Lower leg skin (tissue), 4 donors: Measurements from ENCODE around the gene PGBD5. TPM values are rescaled to one million over a fixed set of nuclear protein-coding genes. Genes with fewer than 3 reads are reported as not detected.

Source experiments
- DNase-seq, 2 donors: peaks; one replicate each; pipeline ENCODE4 v3.0.0-alpha.2; 2019; ENCODE audit warnings: low spot score in 2 of 2
- H3K4me3 ChIP-seq: fragments of 200-600 bp; sonication (generic); 2 replicates; pipeline ENCODE4 v1.5.1; 2017; ENCODE audit warnings: mild to moderate bottlenecking, low read depth; ENCODE audit not compliant: poor library complexity, severe bottlenecking
- POLR2A ChIP-seq, 2 donors: fragments of 450-650 bp; IDR thresholded peaks; one replicate each; pipeline ENCODE4 v1.6.1; 2016 to 2017; ENCODE audit warnings: antibody characterized with exemption in 2 of 2, mild to moderate bottlenecking in 1 of 2, moderate library complexity in 1 of 2
- WGBS, 2 donors: methylation state at CpG; one replicate each; pipeline ENCODE4 v1.1.5; 2018; 5-methylcytosine and 5-hydroxymethylcytosine counted together
- intact Hi-C: fragments of 100-400 bp; cut with DNase I; formaldehyde crosslinking; loops from one replicate; pipeline ENCODE4 v1.15.0; 2023; ENCODE audit warnings: low total_unique reads
- total RNA-seq, 4 donors: library from RNA; depleted of rRNA; stranded (reverse); fragments of >200 nt; gene quantifications; one replicate each; pipeline ENCODE4 v1.1.0, GENCODE V29; 2016
- TF ChIP-seq, protein P1 (sequence below), 3 donors: fragments of 450-650 bp; IDR thresholded peaks; one replicate each; pipeline ENCODE4 v1.5.1; 2016; ENCODE audit warnings: antibody characterized with exemption in 3 of 3, mild to moderate bottlenecking in 3 of 3, moderate library complexity in 2 of 3

PGBD5 gene
- total RNA-seq, 4 donors from 2014 or later: 0.04 to 1.6 (median 0.11) TPM

DNA sequence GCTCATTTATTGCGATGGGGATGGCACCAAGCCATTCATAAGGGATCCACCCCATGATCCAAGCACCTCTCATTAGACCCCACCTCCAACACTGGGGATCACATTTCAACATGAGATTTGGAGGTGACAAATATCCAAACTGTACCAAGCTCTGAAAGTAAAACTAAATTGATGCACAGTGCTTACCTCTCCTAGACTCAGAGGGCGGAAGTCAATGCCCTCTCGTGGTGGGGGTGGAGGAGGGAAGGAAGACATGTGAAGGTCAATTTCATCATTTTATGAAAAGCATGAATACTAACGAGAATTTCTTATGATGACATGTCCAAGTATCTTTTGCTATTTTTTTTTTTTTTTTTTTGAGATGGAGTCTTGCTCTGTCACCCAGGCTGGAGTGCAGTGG is 120.0 kb downstream of the PGBD5 start:
- 53 to 62% methylated on average over 4 of the region's 4 CpGs for whole genome bisulfite sequencing, 2 donors
- TF ChIP-seq, protein P1, sequence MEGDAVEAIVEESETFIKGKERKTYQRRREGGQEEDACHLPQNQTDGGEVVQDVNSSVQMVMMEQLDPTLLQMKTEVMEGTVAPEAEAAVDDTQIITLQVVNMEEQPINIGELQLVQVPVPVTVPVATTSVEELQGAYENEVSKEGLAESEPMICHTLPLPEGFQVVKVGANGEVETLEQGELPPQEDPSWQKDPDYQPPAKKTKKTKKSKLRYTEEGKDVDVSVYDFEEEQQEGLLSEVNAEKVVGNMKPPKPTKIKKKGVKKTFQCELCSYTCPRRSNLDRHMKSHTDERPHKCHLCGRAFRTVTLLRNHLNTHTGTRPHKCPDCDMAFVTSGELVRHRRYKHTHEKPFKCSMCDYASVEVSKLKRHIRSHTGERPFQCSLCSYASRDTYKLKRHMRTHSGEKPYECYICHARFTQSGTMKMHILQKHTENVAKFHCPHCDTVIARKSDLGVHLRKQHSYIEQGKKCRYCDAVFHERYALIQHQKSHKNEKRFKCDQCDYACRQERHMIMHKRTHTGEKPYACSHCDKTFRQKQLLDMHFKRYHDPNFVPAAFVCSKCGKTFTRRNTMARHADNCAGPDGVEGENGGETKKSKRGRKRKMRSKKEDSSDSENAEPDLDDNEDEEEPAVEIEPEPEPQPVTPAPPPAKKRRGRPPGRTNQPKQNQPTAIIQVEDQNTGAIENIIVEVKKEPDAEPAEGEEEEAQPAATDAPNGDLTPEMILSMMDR (IDR thresholded peaks at IDR 0.05): no peak
- TF ChIP-seq POLR2A (IDR thresholded peaks at IDR 0.05): no peak
- no peak overlapping the region for H3K4me3 ChIP-seq
- no peak for DNase-seq
- intact Hi-C loops: no loop called here

DNA sequence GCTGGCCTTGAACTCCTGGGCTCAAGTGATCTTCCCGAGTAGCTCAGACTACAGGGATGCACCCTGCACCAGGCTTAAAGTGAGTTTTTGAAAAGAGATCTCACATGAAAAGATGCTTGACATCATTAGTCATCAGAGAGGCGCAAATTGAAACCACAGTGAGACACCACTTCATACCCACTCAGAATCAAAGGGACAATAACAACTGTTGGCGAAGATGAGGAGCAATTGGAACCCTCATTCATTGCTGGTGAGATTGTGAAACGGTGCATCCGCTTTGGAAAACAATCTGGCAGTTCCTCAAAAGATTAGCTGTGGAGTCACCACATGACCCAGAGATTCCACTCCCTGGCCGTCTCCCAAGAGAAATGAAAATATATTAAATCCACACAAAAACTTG is 122.3 kb downstream of the PGBD5 start:
- intact Hi-C loops: no loop called here
- peak in 1 of 2 donors; percentile 60 for DNase-seq
- 47 to 49% methylated on average over 6 of the region's 6 CpGs for WGBS, 2 donors
- TF ChIP-seq POLR2A (IDR thresholded peaks at IDR 0.05): no peak
- TF ChIP-seq, protein P1 (IDR thresholded peaks at IDR 0.05): no peak
- no peak overlapping the region for H3K4me3 ChIP-seq

DNA sequence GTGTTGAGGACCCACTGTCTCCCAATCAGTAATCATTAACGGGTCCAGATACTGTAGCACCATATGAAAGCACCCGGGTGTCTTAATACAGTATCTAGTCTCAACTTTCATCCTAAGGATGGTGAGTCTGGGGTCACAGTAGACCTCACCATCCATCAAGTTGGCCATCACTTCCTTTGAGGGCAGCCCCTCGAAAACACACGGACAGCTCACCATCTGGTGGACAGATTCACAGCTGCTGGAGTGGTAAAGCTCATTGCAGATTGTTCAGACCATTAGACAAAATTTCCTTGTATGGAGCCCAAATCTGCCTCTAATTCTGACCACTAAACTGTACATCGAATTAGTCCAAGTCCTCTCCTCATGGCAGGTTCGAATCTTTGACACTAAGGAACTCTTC is 123.1 kb downstream of the PGBD5 start:
- no peak overlapping the region for H3K4me3 ChIP-seq
- DNase-seq: no peak
- TF ChIP-seq POLR2A (IDR thresholded peaks at IDR 0.05): no peak
- TF ChIP-seq, protein P1 (IDR thresholded peaks at IDR 0.05): no peak
- WGBS, 2 donors: 72 to 84% methylated on average over 6 of the region's 6 CpGs
- intact Hi-C loops: no loop called here

DNA sequence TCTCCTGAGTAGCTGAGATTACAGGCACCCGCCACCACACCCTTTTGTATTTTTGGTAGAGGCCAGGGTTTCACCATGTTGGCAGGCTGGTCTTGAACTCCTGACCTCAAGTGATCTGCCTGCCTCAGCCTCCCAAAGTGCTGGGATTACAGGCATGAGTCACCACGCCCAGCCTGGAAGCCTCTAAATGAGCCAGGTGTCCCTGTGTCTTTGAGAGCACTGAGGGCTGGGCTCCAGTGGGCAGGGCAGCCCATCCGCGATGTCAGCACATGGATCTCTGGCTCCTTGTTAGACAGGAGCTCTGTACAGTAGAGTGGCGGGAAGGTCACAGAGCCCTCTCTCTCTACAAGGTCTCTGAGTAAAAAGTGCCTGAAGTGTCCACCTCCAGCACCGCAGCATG is 124.3 kb downstream of the PGBD5 start:
- no peak overlapping the region for H3K4me3 ChIP-seq
- 86 to 96% methylated on average over 6 of the region's 6 CpGs for WGBS, 2 donors
- intact Hi-C loops: no loop called here
- no peak for DNase-seq
- no peak for TF ChIP-seq POLR2A (IDR thresholded peaks at IDR 0.05)
- TF ChIP-seq, protein P1 (IDR thresholded peaks at IDR 0.05): no peak

DNA sequence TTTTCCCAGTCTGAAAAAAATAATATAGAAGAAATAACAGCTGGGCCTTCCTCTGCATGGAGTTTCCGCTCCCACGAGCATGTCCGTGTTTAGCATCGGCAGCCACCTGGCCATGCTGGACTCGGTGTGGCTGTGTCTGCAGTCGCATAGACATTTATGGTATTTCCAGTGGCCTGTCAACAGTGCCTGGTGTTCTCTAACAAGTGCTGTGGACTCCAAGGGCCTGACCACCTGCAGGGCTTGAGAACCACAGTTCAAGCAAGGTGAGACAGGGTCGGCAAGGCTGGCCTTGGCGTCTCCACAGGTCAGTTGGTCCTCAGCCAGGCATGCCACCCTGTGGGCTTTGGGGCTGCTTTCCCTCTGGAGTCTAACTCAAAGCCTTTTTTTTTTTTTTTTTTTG is 124.8 kb downstream of the PGBD5 start:
- DNase-seq: no peak
- no peak overlapping the region for H3K4me3 ChIP-seq
- WGBS, 2 donors: 86 to 92% methylated on average over 8 of the region's 8 CpGs
- intact Hi-C loops: no loop called here
- TF ChIP-seq POLR2A (IDR thresholded peaks at IDR 0.05): no peak
- TF ChIP-seq, protein P1 (IDR thresholded peaks at IDR 0.05): no peak
